Islet of Langerhans (tissue), 1 donor: ENCODE measurements around the gene SIPA1L3.
"Not testable (repeated sequence)": the region's sequence is repeated elsewhere in the genome, so short reads cannot be mapped to it uniquely, and the experiment has no call there.

Experiments
- FAIRE-seq: peaks from one replicate; lab custom pipeline; 2011; peaks lifted over from hg19 to GRCh38; lab: Jason Lieb, UNC

Gene SIPA1L3

GRCh38 chr19:38216785-38217641 lies 310.0 kb downstream of the SIPA1L3 start:
- no peak for FAIRE-seq

GRCh38 chr19:38218204-38218603 lies 311.2 kb downstream of the SIPA1L3 start:
- FAIRE-seq, result no peak

- no peak for FAIRE-seq
Observed at GRCh38 chr19:38219221-38219620, 312.2 kb downstream of the SIPA1L3 start.

- no peak for FAIRE-seq
Observed at GRCh38 chr19:38221421-38221820, 314.4 kb downstream of the SIPA1L3 start.

DNA sequence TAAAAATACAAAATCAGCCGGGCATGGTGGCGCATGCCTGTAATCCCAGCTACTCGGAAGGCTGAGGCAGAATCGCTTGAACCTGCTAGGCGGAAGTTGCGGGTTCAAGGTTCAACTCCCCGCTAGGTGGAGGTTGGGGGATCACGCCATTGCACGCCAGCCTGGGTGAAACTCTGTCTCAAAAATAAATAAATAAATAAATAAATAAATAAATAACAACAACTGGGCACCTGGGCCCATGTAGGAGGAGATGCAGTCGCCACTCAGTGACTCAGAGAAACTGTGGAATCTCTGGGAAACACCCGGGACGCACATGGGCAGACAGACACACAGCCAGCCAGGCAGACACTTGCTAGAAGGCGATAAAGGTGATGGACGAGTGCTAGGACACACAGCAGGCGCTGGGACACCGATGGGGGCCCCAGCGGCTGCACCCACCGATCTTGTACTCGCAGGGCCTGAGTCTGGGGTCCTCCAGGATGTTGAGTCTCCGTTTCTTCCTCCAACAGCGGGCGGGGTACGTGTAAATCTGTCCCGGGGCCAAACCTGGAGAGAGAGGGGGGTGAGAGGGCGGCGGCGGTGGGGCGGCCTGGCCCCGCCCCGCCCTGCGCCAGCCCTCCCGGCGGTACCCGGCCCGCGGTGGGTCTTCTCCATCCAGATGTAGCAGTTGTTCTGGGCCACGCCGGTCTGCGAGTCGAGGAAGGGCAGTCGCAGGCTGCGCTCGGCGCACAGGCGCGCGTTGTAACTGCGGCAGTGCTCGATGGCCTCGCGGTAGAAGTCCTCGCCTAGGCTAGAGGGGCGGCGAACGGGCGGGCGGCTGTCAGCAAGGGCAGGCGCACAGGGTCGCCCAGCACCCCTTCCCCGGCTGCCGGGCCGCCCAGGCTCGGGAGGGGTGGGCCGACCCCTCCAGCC lies 315.2 kb downstream of the SIPA1L3 start:
- FAIRE-seq, result no peak

DNA sequence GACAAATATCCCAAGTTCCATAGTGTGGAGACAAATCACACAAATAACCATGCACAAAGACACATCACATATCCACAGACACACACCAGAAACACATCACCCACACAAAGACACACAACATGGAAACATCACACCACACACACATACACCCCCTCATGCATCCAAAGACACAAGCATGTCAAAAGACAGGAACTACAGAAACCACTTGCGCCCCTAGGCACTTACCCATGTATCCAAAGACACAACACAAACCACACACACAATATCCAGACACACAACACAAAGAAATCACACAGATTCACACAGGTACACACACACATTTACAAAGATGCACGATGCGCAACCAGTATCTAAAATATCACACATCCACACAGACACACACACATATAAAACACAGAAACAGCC lies 316.1 kb downstream of the SIPA1L3 start:
- no peak for FAIRE-seq

DNA sequence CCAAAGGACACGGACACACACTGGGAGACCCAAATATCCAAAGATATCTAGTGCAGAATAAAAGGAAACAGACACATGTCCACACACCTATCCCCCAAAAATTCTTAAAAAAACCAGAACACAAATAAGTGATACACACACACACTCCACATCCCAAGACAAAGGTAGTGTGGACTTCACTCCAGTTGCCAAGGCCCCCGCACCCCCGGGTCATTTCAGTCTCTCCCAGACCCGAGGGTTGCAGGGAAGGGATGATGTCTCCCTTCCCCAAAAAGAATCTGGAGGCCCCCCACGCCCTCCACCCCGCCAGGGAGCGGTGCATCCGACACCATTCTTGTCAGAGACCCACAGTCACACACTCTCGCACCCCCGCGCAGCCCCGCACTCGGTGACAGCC lies 316.6 kb downstream of the SIPA1L3 start:
- FAIRE-seq, result no peak

DNA sequence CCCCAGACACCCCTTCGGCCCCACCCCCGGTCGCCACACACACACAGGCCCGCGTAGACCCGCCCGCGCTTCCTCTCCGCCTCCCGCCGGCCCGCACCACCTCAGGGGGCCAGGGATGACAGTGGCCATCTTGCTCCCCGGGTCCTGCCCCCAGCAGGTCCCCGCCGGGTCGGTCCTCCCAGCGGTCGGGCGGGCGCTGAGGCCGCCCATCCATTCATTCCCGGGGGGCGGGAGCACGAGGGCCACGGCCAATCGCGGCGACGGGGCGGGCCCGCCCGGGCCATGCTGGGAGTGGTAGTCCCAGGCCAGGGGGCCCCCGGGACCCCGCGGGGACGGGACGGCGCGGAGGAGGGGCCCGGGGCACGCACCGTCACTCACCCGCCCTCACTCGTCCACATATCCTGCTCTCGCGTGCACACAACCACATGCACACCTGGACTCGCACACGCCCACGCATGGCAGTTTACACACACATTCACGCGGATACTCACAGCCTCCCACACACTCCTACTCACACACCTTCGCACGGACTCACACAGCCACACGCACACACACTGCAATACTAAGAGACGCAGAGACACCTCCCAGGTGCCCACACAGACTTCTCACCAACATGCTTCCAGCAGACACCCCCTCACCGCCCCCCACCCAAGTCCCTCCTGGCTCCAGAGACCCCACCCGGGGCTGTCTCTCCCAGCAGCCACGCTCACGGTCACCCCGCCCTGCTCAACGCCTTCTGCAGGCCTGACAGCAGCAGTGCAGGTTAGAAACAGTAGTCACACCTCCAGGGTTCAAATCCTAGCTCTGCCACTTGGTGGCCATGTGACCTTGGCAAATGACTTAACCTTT lies 317.2 kb downstream of the SIPA1L3 start, which contains the start of gene DPF1:
Gene DPF1, minus strand, starts transcription at position 209 of the 849 bp plus-strand sequence. Its CDS starts 80 bp downstream, at position 129.
- no peak for FAIRE-seq

DNA sequence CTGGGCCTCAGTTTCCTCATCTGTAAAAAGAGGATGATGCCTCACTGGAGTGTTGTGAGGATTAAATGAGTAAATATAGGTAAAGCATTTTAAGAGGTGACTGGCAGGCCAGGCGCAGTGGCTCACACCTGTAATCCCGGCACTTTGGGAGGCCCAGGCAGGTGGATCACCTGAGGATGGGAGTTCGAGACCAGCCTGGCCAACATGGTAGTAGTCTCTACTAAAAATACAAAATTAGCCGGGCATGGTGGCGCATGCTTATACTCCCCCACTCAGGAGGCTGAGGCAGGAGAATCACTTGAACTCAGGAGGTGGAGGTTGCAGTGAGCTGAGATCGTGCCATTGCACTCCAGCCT lies 317.8 kb downstream of the SIPA1L3 start:
- FAIRE-seq, result not testable (repeated sequence)

GRCh38 chr19:38227287-38228004 lies 320.4 kb downstream of the SIPA1L3 start:
- FAIRE-seq, result no peak

- no peak for FAIRE-seq
Observed at GRCh38 chr19:38228005-38228377, 321.0 kb downstream of the SIPA1L3 start.

- FAIRE-seq, result no peak
Observed at GRCh38 chr19:38228491-38229439, 321.8 kb downstream of the SIPA1L3 start.

GRCh38 chr19:38229585-38230073 lies 322.6 kb downstream of the SIPA1L3 start:
- no peak for FAIRE-seq

GRCh38 chr19:38230506-38231133 lies 323.6 kb downstream of the SIPA1L3 start:
- not testable (repeated sequence) for FAIRE-seq

- FAIRE-seq, result no peak
Observed at GRCh38 chr19:38231918-38232317, 324.9 kb downstream of the SIPA1L3 start.

- no peak for FAIRE-seq
Observed at GRCh38 chr19:38233740-38234251, 326.8 kb downstream of the SIPA1L3 start.

GRCh38 chr19:38234615-38235014 lies 327.6 kb downstream of the SIPA1L3 start:
- FAIRE-seq, result no peak

DNA sequence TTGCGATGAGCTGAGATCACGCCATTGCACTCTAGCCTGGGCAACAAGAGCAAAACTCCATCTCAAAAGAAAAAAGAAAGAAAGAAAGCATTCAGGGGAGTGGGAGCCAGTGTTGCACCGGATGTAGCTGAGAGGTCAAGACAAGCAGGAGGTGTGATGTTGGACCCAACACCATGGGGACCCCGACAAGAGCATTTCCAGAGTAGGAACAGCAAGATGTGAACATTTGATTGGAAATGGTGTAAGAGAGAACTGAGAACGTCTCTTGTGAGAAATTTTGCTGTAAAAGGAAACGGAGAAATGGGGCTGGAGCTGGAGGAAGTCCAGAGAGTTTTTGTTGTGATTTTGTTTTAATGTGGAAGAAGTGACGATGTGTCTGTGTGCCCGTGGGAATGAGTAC lies 332.8 kb downstream of the SIPA1L3 start:
- FAIRE-seq, result no peak

DNA sequence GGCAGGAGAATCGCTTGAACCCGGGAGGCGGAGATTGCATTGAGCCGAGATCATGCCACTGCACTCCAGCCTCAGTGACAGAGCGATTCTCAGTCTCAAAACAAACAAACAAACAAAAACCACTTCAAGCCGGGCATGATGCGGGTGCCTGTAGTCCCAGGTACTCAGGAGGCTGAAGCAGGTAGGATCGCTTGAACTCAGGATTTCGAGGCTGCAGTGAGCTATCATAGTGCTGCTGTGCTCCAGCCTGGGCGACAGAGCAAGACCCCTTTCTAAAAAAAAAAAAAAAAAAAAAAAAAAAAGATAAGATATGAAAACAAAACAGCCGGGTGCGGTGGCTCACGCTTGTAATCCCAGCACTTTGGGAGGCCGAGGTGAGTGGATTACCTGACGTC lies 336.3 kb downstream of the SIPA1L3 start:
- no peak for FAIRE-seq
